ENCODE data around the gene RFX4.

Gene RFX4

GRCh38 chr12:106582641-106583230, at the start of gene RFX4:
TSS of gene RFX4 (plus strand) at chr12:106583004. CDS start at chr12:106583321, 317 bp downstream.
- DNase-seq (ENCODE audit: insufficient read length, low spot score) (no peak), FAIRE-seq (no peak)

GRCh38 chr12:106541201-106541600, 41.6 kb upstream of the RFX4 start:
- DNase-seq (ENCODE audit: insufficient read length, low spot score), result no peak
- no peak for FAIRE-seq

GRCh38 chr12:106551410-106551809, 31.4 kb upstream of the RFX4 start:
- no peak for DNase-seq (ENCODE audit: insufficient read length, low spot score)
- FAIRE-seq, result no peak

- FAIRE-seq (no peak), DNase-seq (ENCODE audit: insufficient read length, low spot score) (no peak)
Measured at GRCh38 chr12:106552228-106552627, 30.6 kb upstream of the RFX4 start.

DNA sequence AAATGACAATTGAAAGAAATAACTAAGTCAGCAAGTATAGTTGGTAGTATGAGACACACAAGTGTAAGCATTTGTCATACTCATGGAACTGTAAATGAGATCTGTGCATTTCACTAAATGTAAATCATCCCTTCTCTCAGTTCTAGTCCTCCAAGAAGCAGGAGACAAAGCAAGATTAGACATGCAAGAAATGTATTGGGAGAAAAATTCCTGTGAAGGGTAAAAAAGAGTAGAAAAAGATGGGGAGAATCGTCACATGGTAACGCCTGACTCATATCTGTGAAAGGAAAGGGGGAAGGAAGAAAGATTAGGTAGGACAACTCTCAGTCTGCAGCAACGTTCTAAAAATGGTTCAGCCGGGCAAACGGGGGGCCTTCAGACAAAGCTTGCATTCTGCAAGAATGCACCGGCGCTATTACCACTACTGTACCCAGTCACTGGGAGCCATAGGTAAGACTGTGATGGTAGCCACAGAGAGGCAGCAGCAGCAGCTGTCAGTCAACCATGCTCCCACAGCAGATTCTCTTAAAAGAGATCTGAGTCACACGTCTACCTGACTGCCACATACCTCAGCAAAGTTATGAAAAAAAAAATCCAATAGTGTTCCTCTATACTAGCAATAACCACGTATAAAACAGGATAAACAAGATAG, 18.0 kb upstream of the RFX4 start:
- FAIRE-seq, result no peak

GRCh38 chr12:106566771-106567170, 16.0 kb upstream of the RFX4 start:
- no peak for DNase-seq (ENCODE audit: insufficient read length, low spot score)
- FAIRE-seq, result no peak

More for the DNA sequence above, 18.0 kb upstream of the RFX4 start:
- no peak for DNase-seq (ENCODE audit: insufficient read length, low spot score)

- FAIRE-seq, result no peak
- no peak for DNase-seq (ENCODE audit: insufficient read length, low spot score)
Measured at GRCh38 chr12:106573239-106573638, 9.6 kb upstream of the RFX4 start.

- DNase-seq (ENCODE audit: insufficient read length, low spot score) (no peak), FAIRE-seq (no peak)
Measured at GRCh38 chr12:106576848-106577247, 6.0 kb upstream of the RFX4 start.

- DNase-seq (ENCODE audit: insufficient read length, low spot score), result no peak
- no peak for FAIRE-seq
Measured at GRCh38 chr12:106580671-106581508, 1.9 kb upstream of the RFX4 start.

GRCh38 chr12:106581543-106582248, 1.1 kb upstream of the RFX4 start:
- DNase-seq (ENCODE audit: insufficient read length, low spot score), result no peak
- FAIRE-seq, result no peak

GRCh38 chr12:106582249-106582591, 584 bp upstream of the RFX4 start:
- DNase-seq (ENCODE audit: insufficient read length, low spot score) (no peak), FAIRE-seq (no peak)

GRCh38 chr12:106583242-106584103, 669 bp downstream of the RFX4 start:
- no peak for DNase-seq (ENCODE audit: insufficient read length, low spot score)
- FAIRE-seq, result no peak

DNA sequence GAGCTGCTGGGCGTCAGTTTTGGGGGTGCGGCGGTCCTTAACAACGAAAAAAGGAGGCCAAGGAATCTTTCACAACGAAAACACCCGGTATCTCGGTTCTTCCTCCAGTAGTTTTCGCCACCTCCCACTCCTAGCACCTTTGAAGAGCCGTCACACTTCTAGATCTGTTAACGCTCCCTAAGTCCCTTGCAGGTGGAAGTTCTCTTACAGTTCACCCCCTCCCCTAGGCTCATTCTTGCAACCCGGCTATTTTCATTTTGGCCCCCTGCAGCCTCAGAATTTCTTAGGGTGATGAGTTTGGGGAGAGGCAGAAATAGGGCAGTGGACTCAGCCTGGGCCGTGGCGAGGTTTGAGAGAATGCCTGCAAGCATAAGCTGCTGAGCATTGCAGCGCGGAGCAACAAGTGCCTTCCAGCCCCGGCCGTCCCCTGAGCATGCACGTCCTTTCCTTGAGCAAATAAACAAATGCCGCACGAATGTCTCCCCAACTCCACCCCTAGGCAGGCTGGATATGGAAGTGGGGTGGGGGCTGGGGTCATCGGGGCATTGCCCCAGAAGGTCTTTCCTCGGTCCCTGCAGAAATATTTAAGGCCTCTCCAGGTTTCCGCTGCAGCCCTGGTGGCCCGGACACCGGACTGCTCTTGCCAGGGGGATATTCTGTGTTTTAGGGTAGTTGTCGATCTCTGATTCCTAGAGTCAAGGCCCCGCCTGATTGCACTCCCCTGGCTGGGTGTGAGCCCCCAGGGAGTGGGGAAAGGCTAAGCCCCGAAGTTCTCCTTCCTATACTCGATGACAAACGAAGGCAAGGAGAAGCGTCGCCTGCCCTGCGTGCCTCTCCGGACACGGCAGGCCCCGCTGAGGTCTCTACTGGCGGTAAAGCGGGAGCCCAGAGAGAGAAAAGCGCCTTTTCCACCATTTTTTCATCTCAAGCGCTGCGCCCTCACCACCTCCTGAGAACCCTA, 1.6 kb downstream of the RFX4 start:
- no peak for DNase-seq (ENCODE audit: insufficient read length, low spot score)

DNA sequence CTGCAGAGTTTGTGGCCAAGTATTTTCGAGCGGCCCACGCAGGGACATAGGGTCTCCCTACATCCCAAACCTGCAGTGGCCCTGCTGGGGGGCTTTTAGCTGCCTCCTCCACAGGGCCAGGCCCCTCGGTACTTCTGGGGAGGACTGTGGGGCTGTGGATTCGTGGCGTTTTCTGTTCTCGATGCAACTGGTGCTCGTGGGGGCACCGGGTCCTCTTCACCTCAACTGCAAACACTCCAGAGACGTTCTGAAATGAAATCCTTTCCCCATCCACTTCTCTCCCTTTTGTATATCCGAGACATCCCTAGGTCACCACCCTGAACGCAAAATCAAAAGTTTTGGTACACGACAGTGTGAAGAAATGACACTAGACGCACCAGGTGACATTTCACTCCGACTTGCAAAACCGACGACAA, 2.3 kb downstream of the RFX4 start:
- DNase-seq (ENCODE audit: insufficient read length, low spot score) (no peak), FAIRE-seq (no peak)

More for the DNA sequence above, 1.6 kb downstream of the RFX4 start:
- no peak for FAIRE-seq

- no peak for DNase-seq (ENCODE audit: insufficient read length, low spot score)
- FAIRE-seq, result no peak
Measured at GRCh38 chr12:106585521-106586277, 2.9 kb downstream of the RFX4 start.

- no peak for DNase-seq (ENCODE audit: insufficient read length, low spot score)
- FAIRE-seq, result no peak
Measured at GRCh38 chr12:106586278-106586802, 3.5 kb downstream of the RFX4 start.

- DNase-seq (ENCODE audit: insufficient read length, low spot score) (no peak), FAIRE-seq (no peak)
Measured at GRCh38 chr12:106586803-106587684, 4.2 kb downstream of the RFX4 start.
